Measurements from ENCODE around the gene TFDP1. TPM values are rescaled to one million over a fixed set of nuclear protein-coding genes. Genes with fewer than 3 reads are reported as not detected.
"Not testable (repeated sequence)": the region's sequence is repeated elsewhere in the genome, so short reads cannot be mapped to it uniquely, and the experiment has no call there.

Gene TFDP1
- polyA plus RNA-seq, 1 donor = 92.8 TPM

GRCh38 chr13:113548778-113549621, 35.6 kb upstream of the TFDP1 start:
- DNase-seq = no peak

- DNase-seq = no peak
Measured at GRCh38 chr13:113550453-113550852, 34.1 kb upstream of the TFDP1 start.

- DNase-seq = no peak
Measured at GRCh38 chr13:113551081-113552000, 33.2 kb upstream of the TFDP1 start.

GRCh38 chr13:113552079-113552478, 32.5 kb upstream of the TFDP1 start:
- DNase-seq = no peak

GRCh38 chr13:113552786-113553434, 31.6 kb upstream of the TFDP1 start:
- DNase-seq = no peak

GRCh38 chr13:113553511-113554332, 30.8 kb upstream of the TFDP1 start:
- DNase-seq = no peak

- DNase-seq = no peak
Measured at GRCh38 chr13:113554333-113554700, 30.2 kb upstream of the TFDP1 start.

GRCh38 chr13:113555141-113555540, 29.4 kb upstream of the TFDP1 start:
- DNase-seq = no peak

GRCh38 chr13:113557013-113557412, 27.5 kb upstream of the TFDP1 start:
- DNase-seq = no peak

GRCh38 chr13:113558461-113558860, 26.1 kb upstream of the TFDP1 start:
- DNase-seq = no peak

GRCh38 chr13:113559061-113559460, 25.5 kb upstream of the TFDP1 start:
- DNase-seq = no peak

GRCh38 chr13:113559901-113560644, 24.5 kb upstream of the TFDP1 start:
- DNase-seq = no peak

GRCh38 chr13:113560645-113561416, 23.7 kb upstream of the TFDP1 start:
- DNase-seq = no peak

- no peak for DNase-seq
Measured at GRCh38 chr13:113561417-113562084, 23.0 kb upstream of the TFDP1 start.

- peak; percentile 79 for DNase-seq
Measured at GRCh38 chr13:113562085-113562749, 22.3 kb upstream of the TFDP1 start.

- DNase-seq = no peak
Measured at GRCh38 chr13:113562844-113563243, 21.7 kb upstream of the TFDP1 start.

- DNase-seq = not testable (repeated sequence)
Measured at GRCh38 chr13:113563511-113563910, 21.0 kb upstream of the TFDP1 start.

GRCh38 chr13:113564331-113565023, 20.1 kb upstream of the TFDP1 start:
- DNase-seq = no peak

Data from left kidney (tissue), 2 donors.